ENCODE results near the gene CARD10.

CARD10 gene, protein sequence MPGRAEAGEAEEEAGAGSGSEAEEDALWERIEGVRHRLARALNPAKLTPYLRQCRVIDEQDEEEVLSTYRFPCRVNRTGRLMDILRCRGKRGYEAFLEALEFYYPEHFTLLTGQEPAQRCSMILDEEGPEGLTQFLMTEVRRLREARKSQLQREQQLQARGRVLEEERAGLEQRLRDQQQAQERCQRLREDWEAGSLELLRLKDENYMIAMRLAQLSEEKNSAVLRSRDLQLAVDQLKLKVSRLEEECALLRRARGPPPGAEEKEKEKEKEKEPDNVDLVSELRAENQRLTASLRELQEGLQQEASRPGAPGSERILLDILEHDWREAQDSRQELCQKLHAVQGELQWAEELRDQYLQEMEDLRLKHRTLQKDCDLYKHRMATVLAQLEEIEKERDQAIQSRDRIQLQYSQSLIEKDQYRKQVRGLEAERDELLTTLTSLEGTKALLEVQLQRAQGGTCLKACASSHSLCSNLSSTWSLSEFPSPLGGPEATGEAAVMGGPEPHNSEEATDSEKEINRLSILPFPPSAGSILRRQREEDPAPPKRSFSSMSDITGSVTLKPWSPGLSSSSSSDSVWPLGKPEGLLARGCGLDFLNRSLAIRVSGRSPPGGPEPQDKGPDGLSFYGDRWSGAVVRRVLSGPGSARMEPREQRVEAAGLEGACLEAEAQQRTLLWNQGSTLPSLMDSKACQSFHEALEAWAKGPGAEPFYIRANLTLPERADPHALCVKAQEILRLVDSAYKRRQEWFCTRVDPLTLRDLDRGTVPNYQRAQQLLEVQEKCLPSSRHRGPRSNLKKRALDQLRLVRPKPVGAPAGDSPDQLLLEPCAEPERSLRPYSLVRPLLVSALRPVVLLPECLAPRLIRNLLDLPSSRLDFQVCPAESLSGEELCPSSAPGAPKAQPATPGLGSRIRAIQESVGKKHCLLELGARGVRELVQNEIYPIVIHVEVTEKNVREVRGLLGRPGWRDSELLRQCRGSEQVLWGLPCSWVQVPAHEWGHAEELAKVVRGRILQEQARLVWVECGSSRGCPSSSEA
- 0.08 to 1.1 (median 0.25) reads per million in 4 donors for total RNA-seq

GRCh38 chr22:37519268-37520195 lies at the start of gene CARD10:
TSS of gene CARD10 (minus strand) at chr22:37519415. CDS start at chr22:37519200, 215 bp downstream.
- DNase-seq, result peak in 1 of 5 donors; percentile 16

- DNase-seq, result no peak
Observed at GRCh38 chr22:37568448-37569008, 49.3 kb upstream of the CARD10 start.

- no peak for DNase-seq
Observed at GRCh38 chr22:37568012-37568411, 48.8 kb upstream of the CARD10 start.

DNA sequence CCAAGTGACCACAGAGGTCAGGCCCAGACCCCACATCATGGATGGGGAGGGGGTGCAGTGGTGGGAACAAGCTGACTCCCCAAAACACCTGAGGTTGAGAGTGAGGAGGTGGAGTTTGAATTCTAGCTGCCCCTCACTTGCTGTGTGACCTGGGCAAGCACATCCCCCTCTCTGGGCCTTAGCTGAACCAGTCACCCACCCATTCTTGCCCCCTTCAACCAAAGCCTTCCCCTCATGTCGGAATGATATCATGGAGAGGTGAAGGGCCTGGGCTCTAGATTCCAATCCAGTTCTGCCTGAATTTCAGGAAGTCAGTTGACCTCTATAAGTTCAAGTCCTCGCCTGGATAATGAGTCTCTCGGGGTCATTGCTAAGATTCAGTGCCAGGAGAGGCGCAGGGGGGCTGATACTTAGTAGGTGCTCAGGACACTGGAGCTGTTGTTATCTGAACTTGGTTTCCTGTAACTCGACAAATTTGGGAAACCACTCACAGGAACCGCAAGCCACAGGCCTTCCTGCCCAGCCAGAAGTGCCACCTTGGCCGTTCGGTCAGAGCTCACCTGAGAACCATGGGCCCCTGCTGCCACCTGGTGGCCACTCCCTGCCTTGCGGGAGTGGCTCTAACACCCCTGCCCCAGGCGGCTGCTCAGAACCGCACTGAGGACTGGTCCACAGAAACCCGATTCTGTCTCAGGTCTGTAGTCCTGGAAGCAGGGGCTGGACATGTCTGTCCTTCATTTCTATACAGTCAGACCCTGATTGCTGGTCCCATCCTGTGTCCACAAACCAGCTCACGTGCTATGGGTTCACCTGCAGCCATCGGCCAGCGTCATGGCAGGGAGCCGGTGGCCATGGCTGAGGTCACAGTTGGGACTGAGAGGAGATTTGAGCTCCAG lies 47.9 kb upstream of the CARD10 start:
- DNase-seq, result peak; percentile 80 to 96 (median 87)

DNA sequence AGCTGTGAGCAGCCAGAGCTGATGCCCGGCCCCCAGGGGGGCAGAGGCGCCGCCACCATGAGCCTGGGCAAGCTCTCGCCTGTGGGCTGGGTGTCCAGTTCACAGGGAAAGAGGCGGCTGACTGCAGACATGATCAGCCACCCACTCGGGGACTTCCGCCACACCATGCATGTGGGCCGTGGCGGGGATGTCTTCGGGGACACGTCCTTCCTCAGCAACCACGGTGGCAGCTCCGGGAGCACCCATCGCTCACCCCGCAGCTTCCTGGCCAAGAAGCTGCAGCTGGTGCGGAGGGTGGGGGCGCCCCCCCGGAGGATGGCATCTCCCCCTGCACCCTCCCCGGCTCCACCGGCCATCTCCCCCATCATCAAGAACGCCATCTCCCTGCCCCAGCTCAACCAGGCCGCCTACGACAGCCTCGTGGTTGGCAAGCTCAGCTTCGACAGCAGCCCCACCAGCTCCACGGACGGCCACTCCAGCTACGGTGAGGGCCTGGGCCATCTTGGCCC lies 47.2 kb upstream of the CARD10 start:
- DNase-seq, result peak in 3 of 5 donors; percentile 23 to 66 (median 32)

GRCh38 chr22:37565830-37566229 lies 46.6 kb upstream of the CARD10 start:
- no peak for DNase-seq

- DNase-seq, result no peak
Observed at GRCh38 chr22:37564111-37564711, 45.0 kb upstream of the CARD10 start.

- DNase-seq, result no peak
Observed at GRCh38 chr22:37563153-37564081, 44.2 kb upstream of the CARD10 start.

GRCh38 chr22:37562049-37562875 lies 43.0 kb upstream of the CARD10 start:
- DNase-seq, result no peak

GRCh38 chr22:37561212-37562048 lies 42.2 kb upstream of the CARD10 start:
- peak; percentile 35 to 78 (median 64) for DNase-seq

GRCh38 chr22:37560608-37561211 lies 41.5 kb upstream of the CARD10 start:
- DNase-seq, result no peak

- DNase-seq, result no peak
Observed at GRCh38 chr22:37559901-37560607, 40.8 kb upstream of the CARD10 start, which contains the start of gene CDC42EP1. TSS of gene CDC42EP1 (plus strand) at chr22:37560480. CDS start at chr22:37566350, 5,870 bp downstream.

- no peak for DNase-seq
Observed at GRCh38 chr22:37559521-37559900, 40.3 kb upstream of the CARD10 start.

- no peak for DNase-seq
Observed at GRCh38 chr22:37558815-37559214, 39.6 kb upstream of the CARD10 start.

DNA sequence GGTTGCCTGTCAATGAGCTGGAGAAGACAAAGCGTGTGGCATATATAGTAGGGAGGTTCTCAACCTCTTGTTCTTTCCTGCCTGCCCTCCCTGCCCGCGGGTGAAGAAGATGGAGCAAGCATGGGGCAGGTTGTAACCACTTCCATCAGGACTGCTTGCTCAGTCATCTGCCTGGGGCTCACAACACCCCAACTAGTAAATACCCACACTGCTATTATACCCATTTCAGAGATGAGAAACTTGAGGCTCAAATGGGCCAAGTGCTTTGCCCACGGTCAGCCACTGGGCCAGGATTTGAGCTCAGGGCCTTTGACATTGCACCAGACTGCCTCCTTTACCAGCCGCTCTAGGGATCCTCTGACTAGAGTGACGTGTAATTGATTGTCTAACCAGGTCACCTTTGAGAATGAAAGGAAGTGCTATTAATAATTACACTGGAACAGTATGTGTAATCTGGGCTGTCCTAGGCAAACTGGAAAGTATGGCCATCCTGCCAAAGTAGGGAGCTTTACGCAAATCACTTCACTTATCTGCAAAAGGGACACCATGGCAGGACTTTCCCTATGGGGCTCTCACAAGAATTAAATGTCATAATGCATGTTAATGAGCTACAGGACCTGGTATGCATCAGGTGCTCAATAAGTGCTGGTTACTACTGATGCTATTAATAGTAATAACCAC lies 38.2 kb upstream of the CARD10 start:
- no peak for DNase-seq
